Gastroesophageal sphincter (tissue), 4 donors: ENCODE results near the gene PHACTR1. TPM values are rescaled to one million over a fixed set of nuclear protein-coding genes. Genes with fewer than 3 reads are reported as not detected.

Source experiments
- ATAC-seq: fragments of 150-250 bp; one replicate; pipeline ENCODE4 v1.9.1; 2016; ENCODE audit warnings: mild to moderate bottlenecking, moderate library complexity
- H3K27ac ChIP-seq, 4 donors: fragments of 200-600 bp; sonication (generic) in 3 of 4; 1 replicate in 3 of 4; 2 replicates in 1 of 4; pipeline ENCODE4 v1.5.1; 2016 to 2019
- H3K27me3 ChIP-seq: fragments of 200-600 bp; sonication (generic); one replicate; pipeline ENCODE4 v1.5.1; 2019
- H3K36me3 ChIP-seq, 2 donors: fragments of 200-600 bp; sonication (generic); one replicate each; pipeline ENCODE4 v1.5.1; 2019; ENCODE audit warnings: control low read depth in 1 of 2
- H3K4me1 ChIP-seq, 3 donors: fragments of 200-600 bp; sonication (generic); 1 replicate in 2 of 3; 2 replicates in 1 of 3; pipeline ENCODE4 v1.5.1; 2016 to 2019; ENCODE audit warnings: control low read depth in 2 of 3
- H3K4me3 ChIP-seq, 2 donors: fragments of 200-600 bp; sonication (generic); one replicate each; pipeline ENCODE4 v1.5.1; 2019; ENCODE audit warnings: mild to moderate bottlenecking in 1 of 2, moderate library complexity in 1 of 2
- H3K9me3 ChIP-seq, 3 donors: fragments of 200-600 bp; sonication (generic); one replicate each; pipeline ENCODE4 v1.5.1; 2017 to 2019; ENCODE audit warnings: control low read depth in 2 of 3
- EP300 ChIP-seq: sonication (generic); formaldehyde crosslinking; IDR thresholded peaks from one replicate; pipeline ENCODE4 v1.6.1; 2017; ENCODE audit warnings: antibody characterized with exemption, mild to moderate bottlenecking
- POLR2A ChIP-seq, 2 donors: fragments of 450-650 bp; IDR thresholded peaks; one replicate each; pipeline ENCODE4 v1.6.1; 2017; ENCODE audit warnings: antibody characterized with exemption in 2 of 2, mild to moderate bottlenecking in 2 of 2, moderate library complexity in 1 of 2
- POLR2AphosphoS5 ChIP-seq: sonication (generic); formaldehyde crosslinking; IDR thresholded peaks from one replicate; pipeline ENCODE4 v1.6.1; 2017; ENCODE audit warnings: antibody characterized with exemption
- WGBS, 2 donors: methylation state at CpG; one replicate each; pipeline ENCODE4 v1.1.5; 2018; ENCODE audit warnings: low coverage in 1 of 2; 5-methylcytosine and 5-hydroxymethylcytosine counted together
- total RNA-seq, 4 donors: library from RNA; depleted of rRNA; stranded (reverse); fragments of >200 nt; gene quantifications; one replicate each; pipeline ENCODE4 v1.1.0, GENCODE V29; 2016
- TF ChIP-seq, protein P1 (sequence below), 4 experiments: fragments of 200-600 bp in 2 of 4; fragments of 450-650 bp in 2 of 4; sonication (generic) in 1 of 4; IDR thresholded peaks; one replicate each; pipeline ENCODE4 v1.5.1; 2017 to 2019; ENCODE audit warnings: antibody characterized with exemption in 4 of 4, mild to moderate bottlenecking in 2 of 4, moderate library complexity in 2 of 4

Gene PHACTR1
- total RNA-seq, 4 donors from 2014 or later: 0.20 to 27.3 (median 2.2) TPM

DNA sequence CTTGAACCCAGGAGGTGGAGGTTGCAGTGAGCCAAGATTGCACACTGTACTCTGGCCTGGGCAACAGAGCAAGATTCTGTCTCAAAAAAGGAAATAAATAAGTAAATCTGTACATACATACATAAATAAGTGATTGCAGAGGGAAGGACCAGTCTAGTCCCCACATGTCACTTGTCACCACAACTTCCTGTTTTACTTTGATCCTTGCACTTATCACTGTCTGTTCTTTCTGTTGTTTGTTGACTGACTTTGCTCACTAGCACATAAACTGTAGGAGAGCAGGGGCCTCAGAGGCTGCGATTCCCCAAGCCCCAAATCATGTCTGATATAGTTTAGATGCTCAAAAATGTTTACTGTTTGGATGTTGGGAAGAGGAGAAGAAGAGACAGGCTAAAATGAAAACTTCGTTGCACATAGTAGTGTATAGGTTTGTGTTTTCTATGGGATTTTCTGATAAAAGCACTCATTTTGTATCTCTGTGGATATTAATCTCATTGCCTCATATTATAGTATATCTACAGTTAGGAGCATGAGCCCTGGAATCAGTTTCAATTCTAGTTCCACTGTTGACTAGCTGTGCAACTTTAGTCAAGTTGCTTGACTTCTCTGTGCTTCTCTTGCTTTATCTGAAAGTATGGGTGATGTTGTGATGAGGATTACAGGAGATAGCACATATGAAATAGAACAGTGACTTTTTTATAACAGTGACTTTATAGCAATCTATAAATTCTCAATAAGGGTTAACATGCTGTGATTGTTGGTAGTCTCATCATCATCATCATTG is 446.8 kb downstream of the PHACTR1 start:
- TF ChIP-seq POLR2AphosphoS5: no peak
- TF ChIP-seq EP300: no peak
- TF ChIP-seq, protein P1, sequence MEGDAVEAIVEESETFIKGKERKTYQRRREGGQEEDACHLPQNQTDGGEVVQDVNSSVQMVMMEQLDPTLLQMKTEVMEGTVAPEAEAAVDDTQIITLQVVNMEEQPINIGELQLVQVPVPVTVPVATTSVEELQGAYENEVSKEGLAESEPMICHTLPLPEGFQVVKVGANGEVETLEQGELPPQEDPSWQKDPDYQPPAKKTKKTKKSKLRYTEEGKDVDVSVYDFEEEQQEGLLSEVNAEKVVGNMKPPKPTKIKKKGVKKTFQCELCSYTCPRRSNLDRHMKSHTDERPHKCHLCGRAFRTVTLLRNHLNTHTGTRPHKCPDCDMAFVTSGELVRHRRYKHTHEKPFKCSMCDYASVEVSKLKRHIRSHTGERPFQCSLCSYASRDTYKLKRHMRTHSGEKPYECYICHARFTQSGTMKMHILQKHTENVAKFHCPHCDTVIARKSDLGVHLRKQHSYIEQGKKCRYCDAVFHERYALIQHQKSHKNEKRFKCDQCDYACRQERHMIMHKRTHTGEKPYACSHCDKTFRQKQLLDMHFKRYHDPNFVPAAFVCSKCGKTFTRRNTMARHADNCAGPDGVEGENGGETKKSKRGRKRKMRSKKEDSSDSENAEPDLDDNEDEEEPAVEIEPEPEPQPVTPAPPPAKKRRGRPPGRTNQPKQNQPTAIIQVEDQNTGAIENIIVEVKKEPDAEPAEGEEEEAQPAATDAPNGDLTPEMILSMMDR (IDR thresholded peaks at IDR 0.05): no peak
- no peak for TF ChIP-seq POLR2A (IDR thresholded peaks at IDR 0.05)
- ATAC-seq: no peak
- Histone ChIP-seq H3K27ac (no peak overlapping the region), H3K4me3 (no peak overlapping the region), H3K9me3 (no peaks in the 10 kb centered on the region), H3K27me3 (peaks cover 7% of the 10 kb centered on the region), H3K36me3 (no peaks in the 10 kb centered on the region), H3K4me1 (no peaks in the 10 kb centered on the region)
- 86 to 93% methylated on average over 2 of the region's 2 CpGs for WGBS, 2 donors

DNA sequence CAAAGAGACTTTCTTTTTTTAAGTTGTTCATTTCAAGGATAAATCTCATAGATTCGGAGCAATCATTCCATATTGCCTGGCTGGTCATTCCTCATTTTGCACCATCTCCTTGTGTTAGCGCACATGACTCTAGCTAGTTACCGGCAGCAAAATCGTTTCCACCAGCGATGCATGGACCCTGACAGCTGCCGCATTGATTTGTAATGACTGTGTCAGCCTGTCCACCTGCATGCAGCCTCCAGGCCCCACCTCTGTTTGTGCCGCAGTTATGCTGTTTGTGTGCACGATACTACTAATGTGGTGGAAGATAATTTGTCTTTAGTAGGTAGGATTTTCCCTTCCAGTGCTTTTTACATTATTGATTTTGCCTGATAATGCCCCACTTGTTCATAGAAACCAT is 447.7 kb downstream of the PHACTR1 start:
- TF ChIP-seq, protein P1 (IDR thresholded peaks at IDR 0.05): no peak
- TF ChIP-seq POLR2A (IDR thresholded peaks at IDR 0.05) (no peak), EP300 (no peak), POLR2AphosphoS5 (no peak)
- Histone ChIP-seq H3K4me1 (no peaks in the 10 kb centered on the region), H3K36me3 (no peaks in the 10 kb centered on the region), H3K27ac (no peak overlapping the region), H3K9me3 (no peaks in the 10 kb centered on the region), H3K4me3 (no peak overlapping the region), H3K27me3 (peaks cover 2% of the 10 kb centered on the region)
- ATAC-seq: no peak
- WGBS, 2 donors: 90 to 100% methylated on average over 1 to 8 of the region's 8 CpGs

DNA sequence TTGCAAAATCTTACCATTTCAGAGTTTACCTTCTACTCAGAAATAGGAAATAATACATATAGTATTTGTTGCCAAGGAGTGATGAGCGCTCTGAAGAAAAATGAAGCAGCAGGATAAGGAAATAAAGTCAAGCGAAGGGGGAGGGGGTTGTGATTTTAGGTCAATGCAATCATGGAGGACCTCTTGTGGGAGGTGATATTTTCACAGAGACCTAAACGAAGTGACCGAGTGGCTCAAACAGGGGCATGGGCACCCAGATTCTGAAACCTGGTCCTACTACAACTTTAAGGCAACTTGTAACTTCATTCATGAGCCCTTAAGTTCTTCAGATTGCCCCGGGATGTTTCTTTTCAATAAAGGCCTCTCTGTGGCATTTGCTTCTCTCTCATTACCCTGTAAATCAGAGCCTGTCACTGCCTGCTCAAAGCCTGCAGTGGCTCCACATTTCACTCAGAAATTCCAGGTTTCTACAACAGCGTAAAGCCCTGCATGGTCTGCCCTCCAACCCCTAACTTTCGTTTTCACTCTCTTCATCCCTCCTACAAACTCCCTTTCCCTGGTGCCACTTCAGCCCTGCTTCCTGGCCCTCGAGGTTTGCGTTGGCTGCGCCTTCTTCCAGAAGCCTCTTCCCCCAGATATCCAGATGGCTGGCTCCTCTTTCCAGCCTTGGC is 449.1 kb downstream of the PHACTR1 start:
- no peak for TF ChIP-seq EP300
- TF ChIP-seq POLR2A (IDR thresholded peaks at IDR 0.05): no peak
- no peak for TF ChIP-seq POLR2AphosphoS5
- TF ChIP-seq, protein P1 (IDR thresholded peaks at IDR 0.05): no peak
- Histone ChIP-seq H3K9me3 (no peaks in the 10 kb centered on the region), H3K4me1 (no peaks in the 10 kb centered on the region), H3K27ac (no peak overlapping the region), H3K36me3 (no peaks in the 10 kb centered on the region), H3K4me3 (no peak overlapping the region), H3K27me3 (no peaks in the 10 kb centered on the region)
- 85 to 86% methylated on average over 7 to 10 of the region's 10 CpGs for WGBS, 2 donors
- ATAC-seq: no peak

DNA sequence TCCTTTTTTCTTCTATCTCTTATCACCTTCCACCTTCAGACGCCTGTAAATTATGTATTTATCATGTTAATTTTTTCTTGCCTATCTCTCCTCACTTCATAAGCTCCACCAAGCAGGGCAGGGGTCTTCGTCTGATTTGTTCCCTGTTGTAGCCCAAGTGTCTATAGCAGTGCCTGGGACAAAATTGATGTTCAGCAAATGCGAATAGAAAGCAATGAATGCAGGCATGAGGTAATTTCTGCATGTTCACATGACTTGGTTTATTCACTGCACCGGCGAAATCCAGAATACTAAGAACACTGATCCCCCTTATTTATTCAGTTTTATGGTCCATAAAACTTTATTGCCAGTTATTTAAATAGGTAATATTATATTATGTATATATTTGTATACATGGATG is 449.7 kb downstream of the PHACTR1 start:
- H3K4me3 ChIP-seq: no peak overlapping the region
- ATAC-seq: no peak
- no peaks in the 10 kb centered on the region for H3K4me1 ChIP-seq
- no peak overlapping the region for H3K27ac ChIP-seq
- TF ChIP-seq EP300 (no peak), POLR2A (IDR thresholded peaks at IDR 0.05) (no peak), POLR2AphosphoS5 (no peak)
- TF ChIP-seq, protein P1 (IDR thresholded peaks at IDR 0.05): no peak
- WGBS, 2 donors: 78 to 90% methylated on average over 4 to 5 of the region's 5 CpGs
- H3K36me3 ChIP-seq: no peaks in the 10 kb centered on the region
- no peaks in the 10 kb centered on the region for H3K27me3 ChIP-seq
- H3K9me3 ChIP-seq: no peaks in the 10 kb centered on the region

DNA sequence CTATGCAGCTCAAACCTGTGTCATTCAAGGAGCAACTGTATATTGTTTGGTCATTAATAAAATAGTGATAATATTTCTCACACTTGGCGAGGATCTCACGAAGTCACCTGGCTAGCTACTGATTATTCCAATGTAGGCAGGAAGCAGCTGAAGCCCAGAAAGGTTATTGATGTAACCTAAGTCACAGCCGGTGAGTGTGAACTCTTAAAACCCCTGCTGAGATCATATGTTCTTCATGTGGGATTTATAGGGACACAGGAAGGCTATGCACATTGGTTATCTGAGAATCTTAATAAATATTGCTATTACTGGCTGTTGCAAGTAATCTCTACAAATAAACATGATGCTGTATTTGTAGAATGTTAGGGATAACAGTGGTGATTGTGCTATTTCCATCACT is 450.3 kb downstream of the PHACTR1 start:
- 67 to 100% methylated on average over 1 to 3 of the region's 3 CpGs for WGBS, 2 donors
- no peak overlapping the region for H3K27ac ChIP-seq

More for the DNA sequence above, 450.3 kb downstream of the PHACTR1 start:
- Histone ChIP-seq H3K9me3 (no peaks in the 10 kb centered on the region), H3K36me3 (no peaks in the 10 kb centered on the region), H3K4me1 (no peaks in the 10 kb centered on the region), H3K27me3 (no peaks in the 10 kb centered on the region), H3K4me3 (no peak overlapping the region)
- TF ChIP-seq, protein P1 (IDR thresholded peaks at IDR 0.05): no peak
- TF ChIP-seq POLR2AphosphoS5 (no peak), EP300 (no peak), POLR2A (IDR thresholded peaks at IDR 0.05) (no peak)
- ATAC-seq: no peak
